ENCODE data around the gene ZBTB20.

GRCh38 chr3:115084686-115085085 lies 62.4 kb downstream of the ZBTB20 start:
- TF ChIP-seq, protein P1, sequence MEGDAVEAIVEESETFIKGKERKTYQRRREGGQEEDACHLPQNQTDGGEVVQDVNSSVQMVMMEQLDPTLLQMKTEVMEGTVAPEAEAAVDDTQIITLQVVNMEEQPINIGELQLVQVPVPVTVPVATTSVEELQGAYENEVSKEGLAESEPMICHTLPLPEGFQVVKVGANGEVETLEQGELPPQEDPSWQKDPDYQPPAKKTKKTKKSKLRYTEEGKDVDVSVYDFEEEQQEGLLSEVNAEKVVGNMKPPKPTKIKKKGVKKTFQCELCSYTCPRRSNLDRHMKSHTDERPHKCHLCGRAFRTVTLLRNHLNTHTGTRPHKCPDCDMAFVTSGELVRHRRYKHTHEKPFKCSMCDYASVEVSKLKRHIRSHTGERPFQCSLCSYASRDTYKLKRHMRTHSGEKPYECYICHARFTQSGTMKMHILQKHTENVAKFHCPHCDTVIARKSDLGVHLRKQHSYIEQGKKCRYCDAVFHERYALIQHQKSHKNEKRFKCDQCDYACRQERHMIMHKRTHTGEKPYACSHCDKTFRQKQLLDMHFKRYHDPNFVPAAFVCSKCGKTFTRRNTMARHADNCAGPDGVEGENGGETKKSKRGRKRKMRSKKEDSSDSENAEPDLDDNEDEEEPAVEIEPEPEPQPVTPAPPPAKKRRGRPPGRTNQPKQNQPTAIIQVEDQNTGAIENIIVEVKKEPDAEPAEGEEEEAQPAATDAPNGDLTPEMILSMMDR (IDR thresholded peaks at IDR 0.05; ENCODE audit: low read depth, low read length, poor library complexity, severe bottlenecking) = no peak
- TF ChIP-seq EZH2phosphoT487 (IDR thresholded peaks at IDR 0.05; ENCODE audit: borderline replicate concordance, low read length) = no peak
